ENCODE measurements around the gene C3orf62.

DNA sequence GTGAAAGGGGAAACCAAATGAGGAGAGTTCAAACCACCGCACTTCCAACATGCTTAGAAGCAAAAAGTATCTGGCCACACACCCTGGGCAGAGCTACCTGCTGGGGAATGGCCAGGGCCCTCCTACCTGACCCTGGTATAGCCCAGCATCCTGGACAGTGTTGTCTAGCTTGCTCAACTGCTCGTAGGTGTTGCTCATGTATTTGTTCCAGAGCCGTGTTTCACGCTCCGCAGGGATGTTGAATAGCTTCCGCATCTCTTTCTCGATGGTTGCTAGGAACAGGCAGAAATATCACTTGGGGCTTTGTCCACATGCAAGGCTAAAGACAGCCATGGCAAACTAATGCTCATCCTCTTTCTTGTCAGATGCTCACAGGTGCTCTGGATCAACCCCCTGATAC is 47.7 kb upstream of the C3orf62 start:
- TF ChIP-seq CTCF (IDR thresholded peaks at IDR 0.05 in 8 of 11, conservative IDR thresholded peaks at IDR 0.05 in 3 of 11) (no peak), POLR2AphosphoS5 (IDR thresholded peaks at IDR 0.05) (no peak)
